Endothelial cell of umbilical vein (primary cell): ENCODE data around the gene EHF.

Experiments used
- EZH2 ChIP-seq: IDR thresholded peaks from 2 replicates; pipeline ENCODE4 v1.6.1; 2012; ENCODE audit warnings: borderline replicate concordance, low read depth, mild to moderate bottlenecking, moderate library complexity, low read length, inconsistent platforms; ENCODE audit not compliant: severe bottlenecking
- FOS ChIP-seq: IDR thresholded peaks from 2 replicates; pipeline ENCODE4 v1.6.1; 2011; ENCODE audit warnings: mild to moderate bottlenecking, low read length, moderate library complexity, borderline replicate concordance; ENCODE audit not compliant: insufficient read depth
- JUN ChIP-seq: IDR thresholded peaks from 2 replicates; pipeline ENCODE4 v1.6.1; 2011; ENCODE audit warnings: borderline replicate concordance, low read depth; ENCODE audit not compliant: insufficient read length, insufficient read depth
- MYC ChIP-seq: IDR thresholded peaks from one replicate; pipeline ENCODE4 v1.6.1; 2011; ENCODE audit warnings: mild to moderate bottlenecking, low read depth, low read length
- POLR2A ChIP-seq: IDR thresholded peaks from 2 replicates; pipeline ENCODE4 v1.6.1; 2012; ENCODE audit warnings: low read depth, mild to moderate bottlenecking, control low read depth, low read length
- POLR2AphosphoS5 ChIP-seq: IDR thresholded peaks from 2 replicates; pipeline ENCODE4 v1.6.1; 2012; ENCODE audit warnings: low read depth, mild to moderate bottlenecking, control low read depth, low read length, moderate library complexity; ENCODE audit not compliant: insufficient read depth
- TF ChIP-seq, protein P1 (sequence below), 2 donors: IDR thresholded peaks; 1 replicate in 1 of 2; 2 replicates in 1 of 2; pipeline ENCODE4 v1.5.1; 2011; ENCODE audit warnings: low read length in 2 of 2, mild to moderate bottlenecking in 2 of 2, moderate library complexity in 2 of 2, control low read depth in 1 of 2, inconsistent platforms in 1 of 2, low read depth in 1 of 2; ENCODE audit not compliant: insufficient read depth in 1 of 2; ENCODE audit errors: extremely low read depth in 1 of 2

DNA sequence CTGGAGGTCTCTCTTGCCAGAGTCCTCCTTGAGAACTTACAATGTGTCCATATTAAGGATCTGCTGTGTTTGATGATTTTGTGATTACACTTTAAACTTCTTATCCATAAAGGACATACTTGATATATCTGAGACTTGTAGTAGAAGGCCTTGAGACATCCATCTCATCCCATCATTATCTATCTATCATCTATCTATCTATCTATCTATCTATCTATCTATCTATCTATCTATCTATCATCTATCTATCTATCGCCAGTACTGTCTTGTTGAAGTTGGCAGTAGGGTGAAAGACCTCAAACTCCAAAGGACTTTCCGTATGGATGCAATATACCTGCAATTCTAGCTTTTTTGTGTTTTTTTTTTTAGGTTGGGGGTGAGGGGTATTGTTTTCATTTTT, 2.5 kb upstream of the EHF start:
- no peak for TF ChIP-seq MYC
- TF ChIP-seq, protein P1, sequence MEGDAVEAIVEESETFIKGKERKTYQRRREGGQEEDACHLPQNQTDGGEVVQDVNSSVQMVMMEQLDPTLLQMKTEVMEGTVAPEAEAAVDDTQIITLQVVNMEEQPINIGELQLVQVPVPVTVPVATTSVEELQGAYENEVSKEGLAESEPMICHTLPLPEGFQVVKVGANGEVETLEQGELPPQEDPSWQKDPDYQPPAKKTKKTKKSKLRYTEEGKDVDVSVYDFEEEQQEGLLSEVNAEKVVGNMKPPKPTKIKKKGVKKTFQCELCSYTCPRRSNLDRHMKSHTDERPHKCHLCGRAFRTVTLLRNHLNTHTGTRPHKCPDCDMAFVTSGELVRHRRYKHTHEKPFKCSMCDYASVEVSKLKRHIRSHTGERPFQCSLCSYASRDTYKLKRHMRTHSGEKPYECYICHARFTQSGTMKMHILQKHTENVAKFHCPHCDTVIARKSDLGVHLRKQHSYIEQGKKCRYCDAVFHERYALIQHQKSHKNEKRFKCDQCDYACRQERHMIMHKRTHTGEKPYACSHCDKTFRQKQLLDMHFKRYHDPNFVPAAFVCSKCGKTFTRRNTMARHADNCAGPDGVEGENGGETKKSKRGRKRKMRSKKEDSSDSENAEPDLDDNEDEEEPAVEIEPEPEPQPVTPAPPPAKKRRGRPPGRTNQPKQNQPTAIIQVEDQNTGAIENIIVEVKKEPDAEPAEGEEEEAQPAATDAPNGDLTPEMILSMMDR (IDR thresholded peaks at IDR 0.05; ENCODE audit: extremely low read depth in 1 of 2, insufficient read depth in 1 of 2, low read depth in 1 of 2, low read length in 2 of 2), result no peak
- TF ChIP-seq EZH2, result no peak
- TF ChIP-seq POLR2AphosphoS5, result no peak
- TF ChIP-seq POLR2A, result no peak
- TF ChIP-seq JUN, result no peak
- no peak for TF ChIP-seq FOS
